Measurements from ENCODE around the gene C12orf60. TPM values are rescaled to one million over a fixed set of nuclear protein-coding genes. Genes with fewer than 3 reads are reported as not detected.
"Not testable (repeated sequence)": the region's sequence is repeated elsewhere in the genome, so short reads cannot be mapped to it uniquely, and the experiment has no call there.

The C12orf60 gene, protein sequence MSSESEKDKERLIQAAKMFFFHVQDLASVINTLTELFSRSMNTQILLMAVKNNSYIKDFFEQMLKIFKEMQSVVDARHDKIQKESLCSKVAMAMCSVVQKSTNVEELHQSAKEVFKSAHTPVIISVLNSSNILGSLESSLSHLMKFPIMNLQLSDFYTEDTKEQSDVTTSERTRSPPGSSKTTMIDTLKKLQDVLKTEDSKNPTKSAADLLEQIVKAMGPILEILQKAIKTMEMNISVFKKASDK
- 2.2 and 2.8 TPM in 2 replicates for total RNA-seq

DNA sequence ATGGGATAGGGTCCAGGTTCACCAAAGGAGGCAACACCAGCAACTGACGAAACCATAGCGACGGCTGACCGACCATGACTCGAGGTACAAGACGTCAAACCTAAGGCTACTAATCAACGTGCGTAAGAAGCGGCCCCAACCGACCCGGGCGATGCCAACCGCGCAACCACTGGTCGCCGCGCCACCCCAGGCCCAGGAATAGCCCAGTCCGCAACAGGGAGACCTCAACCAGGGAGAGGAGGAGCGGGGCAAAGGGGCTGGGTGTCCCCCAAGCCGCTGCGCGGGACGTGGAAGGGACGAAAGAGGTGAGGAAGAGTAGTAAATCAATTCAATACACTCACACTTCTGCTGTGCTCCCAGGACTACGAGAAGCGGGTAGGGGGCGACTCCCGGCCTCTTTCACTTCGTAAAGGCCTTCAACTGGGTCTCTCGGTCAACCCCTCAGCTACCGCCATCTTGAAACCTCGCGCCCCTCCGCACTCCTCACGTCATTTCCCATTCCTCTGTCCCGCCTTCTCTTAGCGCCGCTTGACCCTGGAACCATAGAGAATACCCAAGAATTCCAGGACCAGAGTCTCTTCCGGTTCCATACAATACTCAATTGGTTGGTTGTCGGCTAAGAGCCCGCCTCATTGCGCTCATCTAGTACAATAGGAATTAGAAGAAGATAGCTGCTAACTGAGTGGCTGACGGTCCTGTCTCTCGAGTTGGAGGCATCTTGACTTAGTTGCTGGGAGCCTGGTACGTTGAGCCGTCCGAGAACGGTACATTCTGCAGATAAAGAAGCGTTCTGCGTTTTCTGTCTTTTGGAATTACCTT is at the start of gene C12orf60, which contains the start of gene WBP11:
C12orf60 (plus strand) TSS at position 660 of the 819 bp plus-strand sequence. CDS start 19,266 bp downstream, outside the sequence.
WBP11 (minus strand) TSS at position 468 of the 819 bp plus-strand sequence. CDS start 2,095 bp downstream, outside the sequence.
- Mint-ChIP-seq H3K27ac (no peak within 1 kb of the TSS), H3K27me3 (ENCODE audit: low read depth) (no peaks in the 10 kb centered on the region), H3K4me3 (ENCODE audit: low read depth) (no peak within 1 kb of the TSS), H3K4me1 (ENCODE audit: low read depth) (peaks cover 27% of the 10 kb centered on the region), H3K36me3 (ENCODE audit: low read depth) (peaks cover 27% of the 10 kb centered on the region), H3K9me3 (no peaks in the 10 kb centered on the region)
- intact Hi-C loops (cut with micrococcal nuclease) = loop anchor here (1.0 kb wide), 3 partner anchors 29 to 1079 kb away; partner anchors contain the start of genes ARHGDIB and STRAP
- DNase-seq (ENCODE audit: low spot score) = peak; percentile 83

DNA sequence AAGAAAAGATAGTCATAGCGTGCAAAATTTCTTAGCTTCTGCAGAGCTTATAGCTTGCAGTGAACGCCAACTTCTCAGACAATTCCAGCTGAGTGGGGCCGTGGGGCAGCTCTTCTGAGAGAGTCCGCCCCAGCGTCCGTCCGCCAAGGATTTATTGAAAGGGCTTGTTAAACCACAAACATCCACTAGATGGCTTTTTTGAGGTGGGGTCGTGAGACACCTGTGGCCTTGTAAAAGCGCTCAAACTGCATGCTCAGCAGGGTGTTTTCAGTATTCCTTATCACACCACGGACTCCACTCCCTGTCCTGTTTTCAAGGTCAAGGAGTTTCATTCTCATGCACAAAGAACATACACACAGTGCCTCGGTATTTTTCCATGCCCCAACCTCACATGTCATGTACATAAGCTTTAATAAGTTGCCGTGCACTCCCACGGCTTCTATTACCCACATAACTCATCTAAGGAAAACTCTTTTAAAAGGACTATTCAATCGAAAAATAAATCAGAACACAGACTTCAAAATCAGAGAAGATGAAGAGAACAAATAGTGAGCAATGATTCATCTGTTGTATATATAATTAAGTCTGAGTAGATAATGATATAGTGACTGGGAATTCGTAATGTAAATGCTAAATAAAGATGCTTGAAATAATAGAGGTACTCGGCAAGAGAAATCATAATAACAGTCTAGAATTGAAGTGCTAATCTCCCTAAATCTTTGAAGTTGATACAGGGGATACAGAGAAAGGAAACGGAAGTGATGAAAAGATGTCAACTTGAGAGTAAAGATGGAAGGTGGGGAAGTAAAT is 46.9 kb upstream of the C12orf60 start:
- no peak for DNase-seq (ENCODE audit: low spot score)
- no peak overlapping the region for H3K27ac Mint-ChIP-seq
- intact Hi-C loops (cut with micrococcal nuclease) = no loop called here
- peaks cover 3% of the 10 kb centered on the region for H3K9me3 Mint-ChIP-seq
- no peak overlapping the region for H3K4me3 Mint-ChIP-seq (ENCODE audit: low read depth)
- H3K4me1 Mint-ChIP-seq (ENCODE audit: low read depth) = peaks cover 4% of the 10 kb centered on the region
- no peaks in the 10 kb centered on the region for H3K27me3 Mint-ChIP-seq (ENCODE audit: low read depth)
- H3K36me3 Mint-ChIP-seq (ENCODE audit: low read depth) = peaks cover 15% of the 10 kb centered on the region

DNA sequence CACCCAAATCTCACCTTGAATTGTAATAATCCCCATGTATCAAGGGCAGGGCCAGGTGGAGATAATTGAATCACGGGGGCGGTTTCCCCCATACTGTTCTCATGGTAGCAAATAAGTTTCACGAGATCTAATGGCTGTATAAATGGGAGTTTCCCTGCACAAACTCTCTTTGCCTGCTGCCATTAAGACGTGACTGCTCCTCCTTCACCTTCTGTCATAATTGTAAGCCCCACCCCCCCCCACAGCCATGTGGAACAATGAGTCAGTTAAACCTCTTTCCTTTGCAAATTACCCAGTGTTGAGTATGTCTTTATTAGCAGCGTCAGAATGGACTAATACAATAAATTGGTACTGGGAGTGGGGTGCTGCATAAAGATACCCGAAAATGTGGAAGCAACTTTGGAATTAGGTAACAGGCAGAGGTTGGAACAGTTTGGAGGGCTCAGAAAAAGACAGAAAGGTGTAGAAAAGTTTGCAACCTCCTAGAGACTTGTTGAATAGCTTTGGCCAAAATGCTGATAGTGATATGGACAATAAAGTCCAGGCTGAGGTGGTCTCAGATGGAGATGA is 43.7 kb upstream of the C12orf60 start:
- H3K4me3 Mint-ChIP-seq (ENCODE audit: low read depth); intact Hi-C loops (cut with micrococcal nuclease); H3K27ac Mint-ChIP-seq; H3K4me1 Mint-ChIP-seq (ENCODE audit: low read depth); H3K9me3 Mint-ChIP-seq; H3K27me3 Mint-ChIP-seq (ENCODE audit: low read depth); DNase-seq (ENCODE audit: low spot score): not testable (repeated sequence)
- H3K36me3 Mint-ChIP-seq (ENCODE audit: low read depth) = peaks cover 33% of the 10 kb centered on the region

DNA sequence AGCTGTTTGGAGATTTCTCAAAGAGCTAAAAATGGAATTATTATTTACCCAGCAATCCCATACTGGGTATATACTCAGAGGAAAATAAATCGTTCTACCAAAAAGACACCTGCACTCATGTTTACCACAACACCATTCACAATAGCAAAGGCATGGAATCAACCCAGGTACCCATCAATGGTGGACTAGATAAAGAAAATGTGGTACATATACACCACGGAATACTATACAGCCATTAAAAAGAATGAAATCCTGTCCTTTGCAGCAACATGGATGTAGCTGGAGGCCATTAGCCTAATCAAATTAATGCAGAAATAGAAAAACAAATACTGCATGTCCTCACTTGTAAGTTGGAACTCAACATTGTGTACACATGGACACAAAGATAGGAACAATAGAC is 38.1 kb upstream of the C12orf60 start:
- intact Hi-C loops (cut with micrococcal nuclease) = no loop called here

DNA sequence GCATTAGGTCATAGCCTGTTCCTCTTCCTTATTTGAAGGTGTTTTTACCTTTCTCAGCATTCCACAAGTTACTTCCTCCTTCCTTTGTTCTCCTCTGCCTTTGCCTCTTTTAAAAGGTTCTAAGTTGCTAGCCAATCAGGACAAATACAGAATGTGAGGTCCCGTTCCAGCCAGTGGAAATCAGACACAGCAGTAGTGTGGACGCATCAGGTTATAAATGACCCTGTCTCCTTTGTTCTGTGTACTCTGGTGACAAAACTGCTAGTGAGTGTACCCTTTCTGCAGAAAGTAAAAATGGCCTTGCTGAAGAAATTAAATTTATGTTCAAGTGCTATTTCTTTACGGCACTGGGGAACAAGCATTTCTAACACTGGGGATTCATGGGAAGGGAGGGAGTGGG is 37.5 kb upstream of the C12orf60 start:
- H3K27me3 Mint-ChIP-seq (ENCODE audit: low read depth); H3K27ac Mint-ChIP-seq; intact Hi-C loops (cut with micrococcal nuclease); H3K4me3 Mint-ChIP-seq (ENCODE audit: low read depth); DNase-seq (ENCODE audit: low spot score): not testable (repeated sequence)
- peaks cover 15% of the 10 kb centered on the region for H3K9me3 Mint-ChIP-seq
- H3K4me1 Mint-ChIP-seq (ENCODE audit: low read depth) = peaks cover 23% of the 10 kb centered on the region
- H3K36me3 Mint-ChIP-seq (ENCODE audit: low read depth) = peaks cover 75% of the 10 kb centered on the region

More for the DNA sequence above, 38.1 kb upstream of the C12orf60 start:
- H3K9me3 Mint-ChIP-seq = peaks cover 15% of the 10 kb centered on the region
- no peaks in the 10 kb centered on the region for H3K27me3 Mint-ChIP-seq (ENCODE audit: low read depth)
- H3K27ac Mint-ChIP-seq = no peak overlapping the region
- peaks cover 22% of the 10 kb centered on the region for H3K4me1 Mint-ChIP-seq (ENCODE audit: low read depth)
- no peak for DNase-seq (ENCODE audit: low spot score)
- H3K36me3 Mint-ChIP-seq (ENCODE audit: low read depth) = peaks cover 76% of the 10 kb centered on the region
- no peak overlapping the region for H3K4me3 Mint-ChIP-seq (ENCODE audit: low read depth)

DNA sequence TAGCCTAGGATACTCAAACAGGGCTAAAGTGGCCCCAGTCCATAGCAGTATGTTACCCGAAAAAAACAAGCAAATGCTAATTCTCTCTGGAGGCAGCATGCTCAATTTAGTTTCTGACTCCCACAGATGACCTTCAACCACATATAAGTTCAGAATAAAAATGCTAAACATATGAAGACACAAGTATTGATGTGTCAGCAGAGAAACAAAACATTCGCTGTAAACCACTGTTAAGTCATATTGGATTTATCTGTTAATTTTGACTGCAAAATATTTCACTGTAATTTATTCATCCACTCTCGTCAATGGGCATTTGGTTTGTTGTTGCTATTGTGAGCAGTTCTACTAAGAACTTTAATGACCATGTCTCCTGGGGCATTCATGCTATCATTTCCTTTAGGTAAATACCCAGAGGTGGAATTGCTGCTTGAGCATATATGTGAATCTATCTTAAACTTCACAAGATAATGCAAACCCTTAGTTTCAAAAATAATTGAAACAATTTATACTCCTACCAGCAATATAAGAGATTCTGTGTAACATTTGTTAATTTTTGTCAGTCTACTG is 36.7 kb upstream of the C12orf60 start:
- intact Hi-C loops (cut with micrococcal nuclease) = no loop called here
- Mint-ChIP-seq H3K27me3 (ENCODE audit: low read depth) (no peaks in the 10 kb centered on the region), H3K9me3 (peaks cover 15% of the 10 kb centered on the region), H3K4me3 (ENCODE audit: low read depth) (no peak overlapping the region), H3K4me1 (ENCODE audit: low read depth) (peaks cover 29% of the 10 kb centered on the region), H3K27ac (peak overlapping the region; percentile 12), H3K36me3 (ENCODE audit: low read depth) (peaks cover 68% of the 10 kb centered on the region)
- no peak for DNase-seq (ENCODE audit: low spot score)

DNA sequence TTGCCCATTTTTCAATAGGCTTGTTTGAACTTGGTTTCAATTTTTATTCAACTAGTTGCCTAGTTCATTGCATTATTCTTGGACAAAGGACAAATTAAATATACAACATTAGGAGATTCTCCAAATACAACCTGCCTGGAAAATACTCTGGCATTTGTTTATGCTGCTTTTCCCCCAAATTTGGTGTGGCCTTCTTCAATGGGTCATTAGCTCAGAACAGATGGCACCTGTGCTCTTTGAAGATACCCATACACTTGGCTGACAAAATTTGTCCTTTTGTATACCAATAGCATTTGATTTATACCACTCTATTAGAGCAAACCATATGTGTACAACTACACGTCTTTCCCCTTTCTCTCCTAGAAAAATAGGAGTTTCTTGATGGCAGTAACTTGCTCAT is 35.9 kb upstream of the C12orf60 start:
- DNase-seq (ENCODE audit: low spot score) = no peak
- peaks cover 33% of the 10 kb centered on the region for H3K4me1 Mint-ChIP-seq (ENCODE audit: low read depth)
- H3K4me3 Mint-ChIP-seq (ENCODE audit: low read depth) = no peak overlapping the region
- peaks cover 59% of the 10 kb centered on the region for H3K36me3 Mint-ChIP-seq (ENCODE audit: low read depth)
- no peak overlapping the region for H3K27ac Mint-ChIP-seq
- intact Hi-C loops (cut with micrococcal nuclease) = loop anchor here (2.0 kb wide), 1 partner anchor 45 kb away; no protein-coding TSS in a partner anchor
- H3K27me3 Mint-ChIP-seq (ENCODE audit: low read depth) = no peaks in the 10 kb centered on the region
- peaks cover 15% of the 10 kb centered on the region for H3K9me3 Mint-ChIP-seq

DNA sequence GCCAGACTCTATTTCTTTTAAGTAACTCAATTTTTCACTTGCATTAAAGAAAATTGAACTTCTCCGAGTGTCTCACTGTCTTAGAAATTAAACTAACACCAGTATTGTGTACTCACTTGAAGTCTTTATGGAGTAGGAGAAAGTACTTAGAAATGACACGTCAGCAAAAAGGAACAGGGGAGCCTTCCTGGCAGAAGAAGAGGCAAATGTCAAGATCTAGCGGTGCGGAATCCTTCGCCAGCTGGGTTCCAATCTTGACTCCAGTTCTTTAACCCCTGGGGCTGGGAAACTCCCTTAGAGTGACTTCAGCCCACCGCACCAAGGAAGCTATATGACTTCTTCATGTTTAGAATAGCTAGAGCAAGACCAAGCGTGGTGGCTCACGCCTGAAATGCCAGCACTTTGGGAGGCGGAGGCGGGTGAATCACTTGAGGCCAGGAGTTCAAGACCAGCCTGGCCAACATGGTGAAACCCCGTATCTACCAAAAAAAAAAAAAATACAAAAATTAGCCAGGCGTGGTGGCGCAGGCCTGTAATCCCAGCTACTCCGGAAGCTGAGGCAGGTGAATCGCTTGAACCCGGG is 34.6 kb upstream of the C12orf60 start:
- Mint-ChIP-seq H3K9me3 (peaks cover 15% of the 10 kb centered on the region), H3K27ac (peak overlapping the region; percentile 98), H3K4me1 (ENCODE audit: low read depth) (peaks cover 38% of the 10 kb centered on the region), H3K36me3 (ENCODE audit: low read depth) (peaks cover 56% of the 10 kb centered on the region), H3K4me3 (ENCODE audit: low read depth) (peak overlapping the region; percentile 95), H3K27me3 (ENCODE audit: low read depth) (no peaks in the 10 kb centered on the region)
- intact Hi-C loops (cut with micrococcal nuclease) = loop anchor here (2.0 kb wide), 1 partner anchor 46 kb away; no protein-coding TSS in a partner anchor
- no peak for DNase-seq (ENCODE audit: low spot score)

DNA sequence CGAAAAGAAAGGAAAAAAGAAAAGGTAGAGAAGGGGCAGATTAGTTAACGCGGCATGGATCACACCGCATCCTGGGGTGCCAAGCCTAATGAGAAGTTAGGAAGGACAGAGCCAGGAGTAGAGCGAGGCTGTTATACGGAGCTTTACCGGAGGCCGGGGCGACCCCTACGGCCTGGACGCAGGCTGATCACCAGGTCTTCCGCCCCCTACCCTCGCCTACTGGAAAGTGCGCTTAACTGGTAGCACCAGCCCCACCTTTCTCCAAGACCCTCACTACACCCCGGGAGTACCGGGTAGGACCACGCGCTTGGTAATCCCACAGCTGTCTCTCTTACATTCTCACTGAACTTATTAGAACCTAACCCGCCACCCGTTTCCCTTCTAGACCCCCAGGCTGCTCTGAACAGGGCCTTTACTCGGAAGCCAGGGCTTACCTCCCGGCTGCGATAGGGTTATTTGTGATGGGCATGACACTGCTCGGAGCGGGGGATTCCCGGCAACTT is 34.0 kb upstream of the C12orf60 start:
- Mint-ChIP-seq H3K4me1 (ENCODE audit: low read depth) (peaks cover 44% of the 10 kb centered on the region), H3K9me3 (peaks cover 15% of the 10 kb centered on the region), H3K36me3 (ENCODE audit: low read depth) (peaks cover 54% of the 10 kb centered on the region), H3K4me3 (ENCODE audit: low read depth) (peak overlapping the region; percentile 95), H3K27ac (peak overlapping the region; percentile 98), H3K27me3 (ENCODE audit: low read depth) (no peaks in the 10 kb centered on the region)
- intact Hi-C loops (cut with micrococcal nuclease) = loop anchor here (2.0 kb wide), 1 partner anchor 47 kb away; no protein-coding TSS in a partner anchor
- DNase-seq (ENCODE audit: low spot score) = peak; percentile 14

DNA sequence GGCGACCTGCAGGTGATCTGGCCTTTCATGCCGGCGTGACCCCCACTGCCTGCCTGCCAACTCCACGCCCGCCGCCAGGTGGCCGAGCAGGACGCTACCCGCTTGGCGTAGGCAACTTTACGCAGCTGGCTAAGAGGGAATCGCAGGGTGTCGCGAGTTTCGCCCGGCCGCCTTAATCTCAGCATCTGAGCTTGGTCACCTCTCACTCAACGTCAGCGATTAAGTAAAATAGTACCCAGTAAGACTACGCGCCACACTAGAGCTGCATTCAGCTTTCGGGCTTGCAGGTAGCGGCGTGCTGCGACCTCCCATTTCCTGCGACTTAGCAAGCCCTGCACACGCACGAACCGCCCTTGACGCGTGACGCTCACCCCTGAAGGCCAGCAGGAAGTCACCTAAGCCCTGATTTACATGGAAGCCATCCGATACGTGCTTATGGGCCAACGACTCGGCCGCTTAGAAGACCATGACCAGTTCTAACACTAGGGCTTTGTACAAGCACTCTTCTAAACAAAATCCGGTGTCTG is 33.4 kb upstream of the C12orf60 start:
- Mint-ChIP-seq H3K4me3 (ENCODE audit: low read depth) (peak overlapping the region; percentile 95), H3K4me1 (ENCODE audit: low read depth) (peaks cover 47% of the 10 kb centered on the region), H3K27me3 (ENCODE audit: low read depth) (no peaks in the 10 kb centered on the region), H3K27ac (peak overlapping the region; percentile 98), H3K36me3 (ENCODE audit: low read depth) (peaks cover 49% of the 10 kb centered on the region), H3K9me3 (peaks cover 15% of the 10 kb centered on the region)
- intact Hi-C loops (cut with micrococcal nuclease) = loop anchor here (2.0 to 5.0 kb wide), 6 partner anchors 47 to 1668 kb away; partner anchors contain the start of genes GSG1 and STRAP
- DNase-seq (ENCODE audit: low spot score) = peak; percentile 78
